K562 (cell line): ENCODE results near the gene DENND1A. TPM values are rescaled to one million over a fixed set of nuclear protein-coding genes. Genes with fewer than 3 reads are reported as not detected.

Source experiments
- BDP1 ChIP-seq: IDR thresholded peaks from 3 replicates; pipeline ENCODE4 v1.6.1; 2011; ENCODE audit not compliant: insufficient read length, insufficient read depth
- GABPB1 ChIP-seq: sonication (generic); formaldehyde crosslinking; IDR thresholded peaks from 2 replicates; pipeline ENCODE4 v1.8.0; 2022; ENCODE audit warnings: mild to moderate bottlenecking, missing genetic modification reagents
- HOXB6 ChIP-seq: fragments of 250-450 bp; sonication (Bioruptor Pico); IDR thresholded peaks from 2 replicates; pipeline ENCODE4 v1.5.1; 2022; ENCODE audit warnings: mild to moderate bottlenecking, borderline replicate concordance
- NR0B1 ChIP-seq: fragments of 450-650 bp; IDR thresholded peaks from one replicate; pipeline ENCODE4 v1.6.1; 2018; ENCODE audit warnings: mild to moderate bottlenecking, moderate library complexity; ENCODE audit not compliant: partially characterized antibody
- PML ChIP-seq: IDR thresholded peaks from 2 replicates; pipeline ENCODE4 v1.6.1; 2012; ENCODE audit warnings: low read length, inconsistent platforms
- PURB ChIP-seq: sonication (generic); formaldehyde crosslinking; IDR thresholded peaks from 2 replicates; pipeline ENCODE4 v1.9.0; 2021; ENCODE audit warnings: low read depth, mild to moderate bottlenecking, missing genetic modification reagents
- RBFOX2 ChIP-seq: fragments of 200-400 bp; formaldehyde crosslinking; IDR thresholded peaks from 2 replicates; pipeline ENCODE4 v1.6.1; 2017; ENCODE audit warnings: low read depth, mild to moderate bottlenecking, low read length, moderate library complexity
- SETDB1 ChIP-seq: IDR thresholded peaks from one replicate; pipeline ENCODE4 v1.6.1; 2012; ENCODE audit warnings: low read length, control low read depth, inconsistent platforms
- TAL1 ChIP-seq: fragments of 450-650 bp; IDR thresholded peaks from 2 replicates; pipeline ENCODE4 v1.6.1; 2016; ENCODE audit warnings: mild to moderate bottlenecking
- TCF3 ChIP-seq: sonication (generic); formaldehyde crosslinking; IDR thresholded peaks from 2 replicates; pipeline ENCODE4 v1.4.0; 2020; ENCODE audit warnings: mild to moderate bottlenecking, missing genetic modification reagents
- TFAP4 ChIP-seq: sonication (generic); formaldehyde crosslinking; IDR thresholded peaks from 2 replicates; pipeline ENCODE4 v1.8.0; 2022; ENCODE audit warnings: missing genetic modification reagents, mild to moderate bottlenecking, moderate library complexity, borderline replicate concordance
- USF1 ChIP-seq: sonication (generic); formaldehyde crosslinking; IDR thresholded peaks from 2 replicates; pipeline ENCODE4 v1.9.0; 2022; ENCODE audit warnings: mild to moderate bottlenecking, missing genetic modification reagents
- VEZF1 ChIP-seq: fragments of 200-800 bp; sonication (Bioruptor generic); IDR thresholded peaks from 2 replicates; pipeline ENCODE4 v1.6.1; 2017; ENCODE audit warnings: missing genetic modification characterization, missing compliant biosample characterization
- ZHX1 ChIP-seq: fragments of 150-350 bp; conservative IDR thresholded peaks from 2 replicates; pipeline ENCODE4 v1.6.1; 2014; ENCODE audit warnings: low read length
- ZNF140 ChIP-seq: fragments of 250-450 bp; sonication (Bioruptor Pico); IDR thresholded peaks from 2 replicates; pipeline ENCODE4 v1.8.0; 2021; ENCODE audit warnings: moderate library complexity, mild to moderate bottlenecking, inconsistent platforms
- ZNF57 ChIP-seq: fragments of 450-650 bp; formaldehyde crosslinking; IDR thresholded peaks from 2 replicates; pipeline ENCODE4 v1.4.0; 2020; ENCODE audit warnings: mild to moderate bottlenecking, moderate library complexity
- polyA plus RNA-seq, 8 experiments: library from polyadenylated mRNA; depleted of rRNA in 4 of 8; stranded (reverse) in 5 of 8; unstranded in 3 of 8; fragments of >200 nt; fragmentation: Nextera tagmentation in 2 of 8; fragmentation: Illumina TruSeq in 1 of 8; extraction: Ambion mirVana in 2 of 8; extraction: Trizol in 1 of 8; gene quantifications; 2 replicates each; pipeline versions ENCODE4 v1.2.1 to v1.2.3, GENCODE V29; 2011 to 2014; ENCODE audit warnings: inconsistent platforms in 1 of 8, missing spikeins in 1 of 8
- total RNA-seq, 7 experiments: library from RNA; depleted of rRNA in 6 of 7; stranded (reverse); fragments of >200 nt in 6 of 7; fragmentation: Illumina TruSeq in 2 of 7; extraction: Trizol in 2 of 7; gene quantifications; 2 replicates each; pipeline versions ENCODE4 v1.2.1 to v1.2.3, GENCODE V29; 2011 to 2021; ENCODE audit warnings: low replicate concordance in 1 of 7

DENND1A gene
- total and polyA plus RNA-seq, 9 of the 15 experiments (the other 6 are each of a cell fraction or from before 2014, with no cell fraction given), result 7.6 to 29.5 (median 15.7) TPM

- TF ChIP-seq TAL1 (no peak), BDP1 (no peak), SETDB1 (no peak), RBFOX2 (peak; percentile 80), VEZF1 (peak; percentile 61; the same call in 1 of the 2 replicates), PML (no peak), TFAP4 (peak; percentile 73), ZNF140 (no peak), ZNF57 (CRISPR knock-in tag) (no peak), PURB (CRISPR knock-in tag) (no peak), ZHX1 (no peak), HOXB6 (CRISPR knock-in tag) (no peak), TCF3 (CRISPR knock-in tag) (peak; percentile 37; the same call in 1 of the 2 replicates), NR0B1 (no peak), USF1 (CRISPR knock-in tag) (no peak), GABPB1 (peak; percentile 70)
These were observed 590.9 kb downstream of the DENND1A start (continued) for GRCh38 chr9:123338710-123339665.
